Measurements from ENCODE around the gene TFB1M. TPM values are rescaled to one million over a fixed set of nuclear protein-coding genes. Genes with fewer than 3 reads are reported as not detected.
"Not testable (repeated sequence)": the region's sequence is repeated elsewhere in the genome, so short reads cannot be mapped to it uniquely, and the experiment has no call there.

The TFB1M gene
- total and polyA plus RNA-seq, 5 donors: 13.2 to 20.6 (median 20.0) TPM

DNA sequence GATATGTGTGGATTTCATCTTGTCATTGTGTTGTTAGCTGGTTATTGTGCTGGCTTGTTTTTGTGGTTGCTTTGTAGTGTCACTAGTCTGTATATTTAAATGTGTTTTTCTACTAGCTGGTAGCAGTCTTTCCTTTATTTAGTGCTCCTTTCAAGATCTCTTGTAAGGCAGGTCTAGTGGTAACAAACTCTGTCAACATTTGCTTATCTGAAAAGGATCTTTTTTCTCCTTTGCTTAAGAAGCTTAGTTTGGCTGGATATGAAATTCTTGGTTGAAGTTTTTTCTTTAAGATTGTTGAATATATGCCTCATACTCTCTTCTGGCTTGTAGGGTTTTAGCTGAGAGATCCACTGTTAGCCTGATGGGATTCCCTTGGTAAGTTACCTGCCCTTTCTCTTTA, 32.7 kb upstream of the TFB1M start:
- H3K27ac ChIP-seq (ENCODE audit: low read length): no peak overlapping the region

DNA sequence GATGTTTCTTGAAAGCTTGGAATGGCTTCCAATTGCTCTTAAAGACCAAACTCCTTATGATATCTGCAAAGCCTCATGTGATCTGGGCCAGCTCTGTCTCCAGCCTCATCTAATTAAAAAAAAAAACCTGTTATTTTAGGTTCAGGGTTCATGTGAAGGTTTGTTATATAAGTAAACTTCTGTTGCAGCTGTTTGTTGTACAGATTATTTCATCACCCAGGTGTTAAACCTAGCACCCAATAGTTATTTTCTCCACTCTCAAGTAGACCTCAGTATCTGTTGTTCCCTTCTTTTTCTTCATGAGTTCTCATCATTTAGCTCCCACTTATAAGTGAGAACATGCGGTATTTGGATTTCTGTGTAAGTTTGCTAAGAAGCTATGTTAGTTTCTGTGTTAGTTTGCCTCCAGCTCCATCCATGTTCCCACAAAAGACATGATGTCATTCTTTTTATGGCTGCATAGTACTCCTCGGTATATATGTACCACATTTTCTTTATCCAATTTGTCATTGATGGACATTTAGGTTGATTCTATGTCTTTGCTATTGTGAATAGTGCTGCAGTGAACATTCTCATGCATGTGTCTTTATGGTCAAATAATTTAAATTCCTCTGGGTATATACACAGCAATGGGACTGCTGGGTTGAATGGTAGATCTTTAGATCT, 30.2 kb upstream of the TFB1M start:
- DNase-seq (no peak), ATAC-seq (no peak)
- H3K27me3 ChIP-seq (ENCODE audit: control insufficient read depth, insufficient read depth): no peaks in the 10 kb centered on the region
- intact Hi-C loops (cut with DNase I): no loop called here
- H3K4me1 ChIP-seq (ENCODE audit: control insufficient read depth, insufficient read depth, low read length): no peaks in the 10 kb centered on the region
- WGBS: 98% methylated on average over 2 of the region's 2 CpGs
- no peak overlapping the region for H3K4me3 ChIP-seq (ENCODE audit: low read length)
- H3K9me3 ChIP-seq (ENCODE audit: control insufficient read depth, low read length): no peaks in the 10 kb centered on the region
- H3K27ac ChIP-seq (ENCODE audit: low read length): no peak overlapping the region

More for the DNA sequence above, 32.7 kb upstream of the TFB1M start:
- intact Hi-C loops (cut with DNase I): no loop called here
- no peak overlapping the region for H3K4me3 ChIP-seq (ENCODE audit: low read length)
- no peak for DNase-seq
- no peak for ATAC-seq
- H3K9me3 ChIP-seq (ENCODE audit: control insufficient read depth, low read length): no peaks in the 10 kb centered on the region
- H3K4me1 ChIP-seq (ENCODE audit: control insufficient read depth, insufficient read depth, low read length): no peaks in the 10 kb centered on the region
- no peaks in the 10 kb centered on the region for H3K27me3 ChIP-seq (ENCODE audit: control insufficient read depth, insufficient read depth)

DNA sequence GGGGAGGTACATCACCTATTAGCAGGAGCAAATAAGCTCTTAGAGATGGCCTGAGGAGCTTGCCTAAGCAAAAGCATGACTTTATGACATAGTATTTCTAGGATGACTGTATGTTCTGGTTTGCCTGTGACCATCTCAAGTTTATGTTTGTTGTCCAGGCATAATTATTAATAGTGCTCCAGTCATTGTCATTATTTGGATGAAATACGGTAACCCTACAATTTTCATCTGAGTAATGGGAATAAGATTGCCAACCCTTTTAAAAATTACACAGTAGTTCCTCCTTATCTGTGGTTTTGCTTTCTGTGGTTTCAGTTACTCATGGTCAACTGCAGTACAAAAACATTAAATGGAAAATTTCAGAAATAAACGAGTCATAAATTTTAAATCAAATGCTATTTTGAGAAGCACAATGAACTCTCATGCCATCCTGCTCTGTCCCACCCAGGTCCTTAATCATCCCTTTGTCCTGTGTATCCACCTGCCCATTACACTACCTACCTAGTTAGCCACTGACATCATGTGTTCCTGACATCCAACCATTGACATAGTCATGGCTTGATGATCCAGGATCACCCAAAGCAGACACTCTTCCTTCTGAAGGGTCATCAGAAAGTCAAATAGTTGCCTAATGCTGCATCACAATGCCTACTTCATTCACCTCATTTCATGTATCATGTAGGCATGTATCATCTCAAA, 27.0 kb upstream of the TFB1M start:
- Histone ChIP-seq H3K27me3 (ENCODE audit: control insufficient read depth, insufficient read depth) (no peaks in the 10 kb centered on the region), H3K4me1 (ENCODE audit: control insufficient read depth, insufficient read depth, low read length) (no peaks in the 10 kb centered on the region), H3K27ac (ENCODE audit: low read length) (no peak overlapping the region), H3K4me3 (ENCODE audit: low read length) (no peak overlapping the region), H3K9me3 (ENCODE audit: control insufficient read depth, low read length) (no peaks in the 10 kb centered on the region)
- intact Hi-C loops (cut with DNase I): no loop called here
- DNase-seq: no peak
- WGBS: 77% methylated on average over 2 of the region's 2 CpGs
- ATAC-seq: no peak

DNA sequence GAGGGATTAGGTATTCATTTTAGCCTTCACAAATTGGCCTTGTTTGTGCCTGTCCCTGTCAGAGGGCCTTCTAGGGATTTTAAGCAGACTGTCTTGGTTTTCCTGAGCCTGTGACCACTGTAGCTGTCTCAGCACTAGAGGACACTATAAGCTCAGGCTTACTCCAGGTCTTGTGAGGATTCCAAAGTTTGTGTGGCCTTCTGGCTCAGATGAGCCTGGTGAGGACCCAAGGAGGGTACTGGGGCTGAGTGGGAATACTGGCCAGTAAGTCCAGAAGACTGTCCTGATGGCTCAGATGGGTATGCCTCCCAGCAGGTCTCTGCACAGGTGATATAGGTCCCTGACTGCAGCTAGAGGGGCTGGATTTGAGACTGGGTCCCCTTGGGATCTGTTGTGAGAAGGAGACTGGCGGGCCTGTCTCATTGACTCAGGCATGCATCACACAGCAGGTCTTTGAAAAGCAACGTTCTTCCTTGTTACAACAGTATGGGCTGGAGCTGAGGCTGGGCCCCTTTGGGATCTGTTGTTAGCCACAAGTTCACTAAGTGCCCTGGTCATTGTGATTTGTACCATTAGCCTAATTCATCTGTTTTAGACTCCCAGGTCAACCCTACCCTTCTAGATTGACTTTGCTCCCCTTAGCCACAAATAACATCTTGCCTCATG, 26.3 kb upstream of the TFB1M start:
- Histone ChIP-seq H3K9me3 (ENCODE audit: control insufficient read depth, low read length) (no peaks in the 10 kb centered on the region), H3K27me3 (ENCODE audit: control insufficient read depth, insufficient read depth) (no peaks in the 10 kb centered on the region), H3K4me3 (ENCODE audit: low read length) (no peak overlapping the region), H3K27ac (ENCODE audit: low read length) (no peak overlapping the region), H3K4me1 (ENCODE audit: control insufficient read depth, insufficient read depth, low read length) (no peaks in the 10 kb centered on the region)
- ATAC-seq (no peak), DNase-seq (no peak)
- WGBS: 85% methylated on average over 2 of the region's 2 CpGs
- intact Hi-C loops (cut with DNase I): no loop called here

DNA sequence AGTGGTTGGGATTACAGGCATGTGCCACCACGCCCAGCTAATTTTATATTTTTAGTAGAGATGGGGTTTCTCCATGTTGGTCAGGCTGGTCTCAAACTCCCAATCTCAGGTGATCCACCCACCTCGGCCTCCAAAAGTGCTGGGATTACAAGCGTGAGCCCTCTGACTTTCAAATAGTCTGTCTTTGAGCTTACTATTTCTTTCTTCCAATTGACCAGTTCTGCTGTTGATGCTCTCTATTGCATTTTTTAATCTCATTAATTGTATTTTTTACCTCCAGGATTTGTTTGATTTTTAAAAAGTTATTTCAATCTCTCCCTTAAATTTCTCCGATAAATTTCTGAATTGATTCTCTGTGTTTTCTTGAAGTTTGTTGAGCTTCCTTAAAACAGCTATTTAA, 25.6 kb upstream of the TFB1M start:
- ATAC-seq; H3K9me3 ChIP-seq (ENCODE audit: control insufficient read depth, low read length): not testable (repeated sequence)
- WGBS: 98% methylated on average over 4 of the region's 4 CpGs

DNA sequence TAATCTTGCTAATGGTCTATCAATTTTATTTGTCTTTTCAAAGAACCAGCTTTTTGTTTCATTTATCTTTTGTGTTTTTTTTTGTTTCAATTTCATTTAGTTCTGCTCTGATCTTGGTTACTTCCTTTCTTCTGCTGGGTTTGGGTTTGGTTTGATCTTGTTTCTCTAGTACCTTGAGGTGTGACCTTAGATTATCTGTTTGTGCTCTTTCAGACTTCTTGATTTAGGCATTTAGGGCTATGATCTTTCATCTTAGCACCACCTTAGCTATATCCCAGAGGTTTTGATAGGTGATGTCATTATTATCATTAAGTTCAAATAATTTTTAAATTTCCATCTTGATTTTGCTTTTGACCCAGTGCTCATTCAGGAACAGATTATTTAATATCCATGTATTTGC, 24.0 kb upstream of the TFB1M start:
- H3K4me1 ChIP-seq (ENCODE audit: control insufficient read depth, insufficient read depth, low read length); DNase-seq; H3K4me3 ChIP-seq (ENCODE audit: low read length); H3K27me3 ChIP-seq (ENCODE audit: control insufficient read depth, insufficient read depth); H3K27ac ChIP-seq (ENCODE audit: low read length); ATAC-seq; H3K9me3 ChIP-seq (ENCODE audit: control insufficient read depth, low read length): not testable (repeated sequence)
- intact Hi-C loops (cut with DNase I): loop anchor here in 2 of 4 donors (10.0 kb wide), 2 partner anchors 187 to 197 kb away; no protein-coding TSS in a partner anchor

More for the DNA sequence above, 25.6 kb upstream of the TFB1M start:
- H3K4me3 ChIP-seq (ENCODE audit: low read length); H3K27me3 ChIP-seq (ENCODE audit: control insufficient read depth, insufficient read depth); DNase-seq; H3K4me1 ChIP-seq (ENCODE audit: control insufficient read depth, insufficient read depth, low read length); H3K27ac ChIP-seq (ENCODE audit: low read length): not testable (repeated sequence)
- intact Hi-C loops (cut with DNase I): loop anchor here in 2 of 4 donors (10.0 kb wide), 2 partner anchors 185 to 195 kb away; no protein-coding TSS in a partner anchor

DNA sequence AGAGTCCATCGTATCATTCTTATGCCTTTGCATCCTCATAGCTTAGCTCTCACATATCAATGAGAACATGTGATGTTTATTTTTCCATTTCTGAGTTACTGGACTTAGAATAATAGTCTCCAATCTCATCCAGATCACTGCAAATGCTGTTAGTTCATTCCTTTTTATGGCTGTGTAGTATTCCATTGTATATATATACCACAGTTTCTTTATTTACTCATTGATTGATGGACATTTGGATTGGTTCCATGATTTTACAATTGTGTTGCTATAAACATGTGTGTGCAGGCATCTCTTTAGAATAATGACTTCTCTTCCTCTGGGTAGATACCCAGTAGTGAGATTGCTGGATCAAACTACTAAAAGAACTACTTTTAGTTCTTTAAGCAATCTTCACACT, 21.0 kb upstream of the TFB1M start:
- ATAC-seq: no peak
- Histone ChIP-seq H3K27me3 (ENCODE audit: control insufficient read depth, insufficient read depth) (no peaks in the 10 kb centered on the region), H3K9me3 (ENCODE audit: control insufficient read depth, low read length) (no peaks in the 10 kb centered on the region), H3K4me1 (ENCODE audit: control insufficient read depth, insufficient read depth, low read length) (no peaks in the 10 kb centered on the region), H3K4me3 (ENCODE audit: low read length) (no peak overlapping the region), H3K27ac (ENCODE audit: low read length) (no peak overlapping the region)
- DNase-seq: no peak
- intact Hi-C loops (cut with DNase I): loop anchor here in 2 of 4 donors (10.0 kb wide), 2 partner anchors 190 to 200 kb away; no protein-coding TSS in a partner anchor
- WGBS: 88% methylated on average over 1 of the region's 1 CpG

DNA sequence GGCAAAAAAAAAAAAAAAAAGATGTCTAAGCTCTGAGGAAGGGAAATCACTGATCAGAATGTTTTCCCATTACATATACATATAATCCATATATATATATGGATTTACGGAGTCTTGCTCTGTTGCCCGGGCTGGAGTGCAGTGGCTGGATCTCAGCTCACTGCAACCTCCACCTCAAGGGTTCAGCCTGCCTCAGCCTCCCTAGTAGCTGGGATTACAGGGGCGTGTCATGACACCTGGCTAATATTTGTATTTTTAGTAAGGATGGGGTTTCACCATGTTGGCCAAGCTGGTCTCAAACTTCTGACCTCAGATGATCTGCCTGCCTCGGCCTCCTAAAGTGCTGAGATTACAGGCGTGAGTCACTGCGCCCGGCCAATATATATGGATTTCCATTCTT, 19.8 kb upstream of the TFB1M start:
- H3K9me3 ChIP-seq (ENCODE audit: control insufficient read depth, low read length): not testable (repeated sequence)

DNA sequence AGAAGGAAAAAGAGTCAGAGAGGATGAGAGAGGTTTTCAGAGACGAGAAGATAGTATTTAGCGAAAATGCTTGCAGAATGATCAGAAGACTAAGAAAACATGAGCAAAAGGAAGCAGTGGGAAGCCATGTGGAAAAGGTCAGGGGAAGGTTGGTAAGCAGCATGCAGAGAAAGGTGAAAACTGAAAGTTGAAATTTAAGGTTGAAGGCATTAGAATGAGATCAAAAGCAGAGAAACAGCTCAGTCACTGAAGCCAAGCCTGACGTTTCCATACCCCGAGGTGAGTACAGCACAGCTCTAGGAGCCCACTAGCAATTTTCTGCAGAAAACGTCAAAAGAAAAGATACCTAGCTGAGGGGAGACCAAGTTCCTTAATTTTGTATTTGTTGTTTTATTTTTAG, 19.1 kb upstream of the TFB1M start:
- ATAC-seq (no peak), DNase-seq (no peak)
- H3K27ac ChIP-seq (ENCODE audit: low read length): no peak overlapping the region
- no peaks in the 10 kb centered on the region for H3K27me3 ChIP-seq (ENCODE audit: control insufficient read depth, insufficient read depth)
- H3K4me1 ChIP-seq (ENCODE audit: control insufficient read depth, insufficient read depth, low read length): no peaks in the 10 kb centered on the region
- no peak overlapping the region for H3K4me3 ChIP-seq (ENCODE audit: low read length)
- intact Hi-C loops (cut with DNase I): loop anchor here in 2 of 4 donors (10.0 kb wide), 2 partner anchors 191 to 201 kb away; no protein-coding TSS in a partner anchor
- 69% methylated on average over 5 of the region's 5 CpGs for WGBS
- H3K9me3 ChIP-seq (ENCODE audit: control insufficient read depth, low read length): no peaks in the 10 kb centered on the region

More for the DNA sequence above, 19.8 kb upstream of the TFB1M start:
- H3K27ac ChIP-seq (ENCODE audit: low read length); H3K4me1 ChIP-seq (ENCODE audit: control insufficient read depth, insufficient read depth, low read length); H3K4me3 ChIP-seq (ENCODE audit: low read length); H3K27me3 ChIP-seq (ENCODE audit: control insufficient read depth, insufficient read depth); ATAC-seq; DNase-seq: not testable (repeated sequence)
- 95% methylated on average over 7 of the region's 7 CpGs for WGBS
- intact Hi-C loops (cut with DNase I): loop anchor here in 2 of 4 donors (10.0 kb wide), 2 partner anchors 191 to 201 kb away; no protein-coding TSS in a partner anchor

DNA sequence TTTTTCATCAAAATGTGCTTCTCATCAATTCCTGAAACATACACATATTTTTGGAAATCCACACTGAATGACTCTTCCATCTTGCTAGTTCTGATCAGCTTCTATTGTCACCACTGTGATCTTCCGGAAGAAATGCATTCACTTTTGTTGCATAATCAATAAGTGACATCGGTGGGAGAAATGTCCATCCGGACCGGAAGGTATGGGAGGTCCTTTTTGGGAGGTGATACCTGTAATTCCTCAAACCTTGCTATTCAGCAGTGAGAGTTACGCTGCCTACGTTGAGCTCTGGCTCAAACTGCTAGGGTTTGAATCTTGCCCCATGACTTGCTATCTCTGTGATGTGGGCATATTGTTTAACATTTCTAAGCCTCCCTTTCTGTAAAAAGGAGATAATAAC, 16.6 kb upstream of the TFB1M start:
- Histone ChIP-seq H3K4me1 (ENCODE audit: control insufficient read depth, insufficient read depth, low read length) (no peaks in the 10 kb centered on the region), H3K27ac (ENCODE audit: low read length) (no peak overlapping the region), H3K27me3 (ENCODE audit: control insufficient read depth, insufficient read depth) (no peaks in the 10 kb centered on the region), H3K4me3 (ENCODE audit: low read length) (no peak overlapping the region), H3K9me3 (ENCODE audit: control insufficient read depth, low read length) (no peaks in the 10 kb centered on the region)
- WGBS: 94% methylated on average over 6 of the region's 6 CpGs
- DNase-seq (no peak), ATAC-seq (no peak)
- intact Hi-C loops (cut with DNase I): loop anchor here in 2 of 4 donors (10.0 kb wide), 2 partner anchors 194 to 204 kb away; no protein-coding TSS in a partner anchor
